ENCODE data around the gene SHANK2.

SHANK2 gene

GRCh38 chr11:71282581-71283351 is 30.4 kb upstream of the SHANK2 start:
- Mint-ChIP-seq H3K4me1 (ENCODE audit: low read depth) (no peaks in the 10 kb centered on the region), H3K9me3 (no peaks in the 10 kb centered on the region), H3K36me3 (ENCODE audit: low read depth) (no peaks in the 10 kb centered on the region), H3K27ac (no peak overlapping the region), H3K4me3 (no peak overlapping the region), H3K27me3 (peaks cover 11% of the 10 kb centered on the region)

GRCh38 chr11:71281831-71282230 is 29.5 kb upstream of the SHANK2 start:
- Mint-ChIP-seq H3K27ac (no peak overlapping the region), H3K4me1 (ENCODE audit: low read depth) (no peaks in the 10 kb centered on the region), H3K27me3 (peaks cover 12% of the 10 kb centered on the region), H3K36me3 (ENCODE audit: low read depth) (no peaks in the 10 kb centered on the region), H3K9me3 (no peaks in the 10 kb centered on the region), H3K4me3 (no peak overlapping the region)

GRCh38 chr11:71281204-71281603 is 28.8 kb upstream of the SHANK2 start:
- Mint-ChIP-seq H3K9me3 (no peaks in the 10 kb centered on the region), H3K4me3 (no peak overlapping the region), H3K4me1 (ENCODE audit: low read depth) (no peaks in the 10 kb centered on the region), H3K36me3 (ENCODE audit: low read depth) (no peaks in the 10 kb centered on the region), H3K27me3 (peaks cover 15% of the 10 kb centered on the region), H3K27ac (no peak overlapping the region)

GRCh38 chr11:71279916-71280645 is 27.7 kb upstream of the SHANK2 start:
- no peak overlapping the region for H3K4me3 Mint-ChIP-seq
- peaks cover 15% of the 10 kb centered on the region for H3K27me3 Mint-ChIP-seq
- no peaks in the 10 kb centered on the region for H3K9me3 Mint-ChIP-seq
- no peaks in the 10 kb centered on the region for H3K4me1 Mint-ChIP-seq (ENCODE audit: low read depth)
- H3K27ac Mint-ChIP-seq: no peak overlapping the region
- no peaks in the 10 kb centered on the region for H3K36me3 Mint-ChIP-seq (ENCODE audit: low read depth)

- H3K4me3 Mint-ChIP-seq: no peak overlapping the region
Observed at GRCh38 chr11:71272161-71272560, 19.8 kb upstream of the SHANK2 start.

GRCh38 chr11:71269603-71270511 is 17.5 kb upstream of the SHANK2 start:
- Mint-ChIP-seq H3K27me3 (peaks cover 14% of the 10 kb centered on the region), H3K9me3 (peaks cover 16% of the 10 kb centered on the region), H3K36me3 (ENCODE audit: low read depth) (no peaks in the 10 kb centered on the region), H3K4me1 (ENCODE audit: low read depth) (no peaks in the 10 kb centered on the region), H3K4me3 (no peak overlapping the region), H3K27ac (no peak overlapping the region)

More at GRCh38 chr11:71272161-71272560, 19.8 kb upstream of the SHANK2 start:
- Mint-ChIP-seq H3K36me3 (ENCODE audit: low read depth) (no peaks in the 10 kb centered on the region), H3K9me3 (peaks cover 16% of the 10 kb centered on the region), H3K4me1 (ENCODE audit: low read depth) (no peaks in the 10 kb centered on the region), H3K27ac (no peak overlapping the region), H3K27me3 (peaks cover 7% of the 10 kb centered on the region)

GRCh38 chr11:71268706-71269321 is 16.4 kb upstream of the SHANK2 start:
- H3K4me1 Mint-ChIP-seq (ENCODE audit: low read depth): no peaks in the 10 kb centered on the region
- H3K9me3 Mint-ChIP-seq: peaks cover 7% of the 10 kb centered on the region
- no peak overlapping the region for H3K27ac Mint-ChIP-seq
- peaks cover 14% of the 10 kb centered on the region for H3K27me3 Mint-ChIP-seq
- H3K4me3 Mint-ChIP-seq: no peak overlapping the region
- no peaks in the 10 kb centered on the region for H3K36me3 Mint-ChIP-seq (ENCODE audit: low read depth)

GRCh38 chr11:71267807-71268421 is 15.5 kb upstream of the SHANK2 start:
- Mint-ChIP-seq H3K36me3 (ENCODE audit: low read depth) (no peaks in the 10 kb centered on the region), H3K27me3 (peaks cover 14% of the 10 kb centered on the region), H3K9me3 (no peaks in the 10 kb centered on the region), H3K4me1 (ENCODE audit: low read depth) (no peaks in the 10 kb centered on the region), H3K27ac (no peak overlapping the region), H3K4me3 (no peak overlapping the region)

- Mint-ChIP-seq H3K4me3 (no peak overlapping the region), H3K27me3 (peaks cover 14% of the 10 kb centered on the region), H3K9me3 (no peaks in the 10 kb centered on the region), H3K4me1 (ENCODE audit: low read depth) (no peaks in the 10 kb centered on the region), H3K36me3 (ENCODE audit: low read depth) (no peaks in the 10 kb centered on the region), H3K27ac (no peak overlapping the region)
Observed at GRCh38 chr11:71266114-71266833, 13.9 kb upstream of the SHANK2 start.

GRCh38 chr11:71265559-71266092 is 13.2 kb upstream of the SHANK2 start:
- H3K36me3 Mint-ChIP-seq (ENCODE audit: low read depth): no peaks in the 10 kb centered on the region
- H3K27ac Mint-ChIP-seq: no peak overlapping the region
- H3K9me3 Mint-ChIP-seq: no peaks in the 10 kb centered on the region
- no peak overlapping the region for H3K4me3 Mint-ChIP-seq
- H3K27me3 Mint-ChIP-seq: peaks cover 14% of the 10 kb centered on the region
- H3K4me1 Mint-ChIP-seq (ENCODE audit: low read depth): no peaks in the 10 kb centered on the region

- Mint-ChIP-seq H3K9me3 (no peaks in the 10 kb centered on the region), H3K4me1 (ENCODE audit: low read depth) (no peaks in the 10 kb centered on the region), H3K4me3 (no peak overlapping the region), H3K27me3 (peaks cover 17% of the 10 kb centered on the region), H3K36me3 (ENCODE audit: low read depth) (no peaks in the 10 kb centered on the region), H3K27ac (no peak overlapping the region)
Observed at GRCh38 chr11:71263386-71263785, 11.0 kb upstream of the SHANK2 start.

GRCh38 chr11:71255800-71256479 is 3.6 kb upstream of the SHANK2 start:
- peaks cover under 1% of the 10 kb centered on the region for H3K4me1 Mint-ChIP-seq (ENCODE audit: low read depth)
- H3K27me3 Mint-ChIP-seq: peaks cover 38% of the 10 kb centered on the region
- H3K9me3 Mint-ChIP-seq: no peaks in the 10 kb centered on the region
- H3K27ac Mint-ChIP-seq: no peak overlapping the region
- H3K4me3 Mint-ChIP-seq: no peak overlapping the region
- H3K36me3 Mint-ChIP-seq (ENCODE audit: low read depth): no peaks in the 10 kb centered on the region

- H3K27ac Mint-ChIP-seq: no peak overlapping the region
- no peaks in the 10 kb centered on the region for H3K36me3 Mint-ChIP-seq (ENCODE audit: low read depth)
- H3K27me3 Mint-ChIP-seq: peaks cover 44% of the 10 kb centered on the region
- peaks cover 3% of the 10 kb centered on the region for H3K4me1 Mint-ChIP-seq (ENCODE audit: low read depth)
- H3K4me3 Mint-ChIP-seq: no peak overlapping the region
- no peaks in the 10 kb centered on the region for H3K9me3 Mint-ChIP-seq
Observed at GRCh38 chr11:71255323-71255722, 2.9 kb upstream of the SHANK2 start.

All from stimulated activated naive CD8-positive, alpha-beta T cell treated with anti-CD3 and anti-CD28 coated beads, Interleukin-15, Interleukin-2, amounts not matched to agents 100 ng/mL and 50 ng/mL, for 24 hours (primary cell).